Heart left ventricle (tissue), 16 donors: ENCODE results near the gene LRP1-AS. TPM values are rescaled to one million over a fixed set of nuclear protein-coding genes. Genes with fewer than 3 reads are reported as not detected.

Source experiments
- ATAC-seq, 4 donors: fragments of 200-7000 bp; cut with Tn5 transposase; one replicate each; pipeline ENCODE4 v1.9.1; 2020 to 2022; ENCODE audit warnings: moderate library complexity in 4 of 4, mild to moderate bottlenecking in 3 of 4, moderate number of reproducible peaks in 1 of 4
- DNase-seq, 5 donors: peaks; one replicate each; pipeline ENCODE4 v3.0.0-alpha.2; 2020
- H3K27ac ChIP-seq, 12 donors: fragments of 200-600 bp; sonication (generic) in 4 of 12; one replicate each; pipeline versions ENCODE4 v1.5.0 to v1.8.0; 2016 to 2022; ENCODE audit warnings: mild to moderate bottlenecking in 2 of 12
- H3K27me3 ChIP-seq, 9 donors: fragments of 200-600 bp; sonication (generic) in 2 of 9; one replicate each; pipeline versions ENCODE4 v1.5.1 to v1.8.0; 2016 to 2022; ENCODE audit warnings: mild to moderate bottlenecking in 3 of 9
- H3K36me3 ChIP-seq, 9 donors: fragments of 200-600 bp; sonication (generic) in 2 of 9; one replicate each; pipeline versions ENCODE4 v1.5.0 to v1.8.0; 2018 to 2022; ENCODE audit warnings: mild to moderate bottlenecking in 2 of 9
- H3K4me1 ChIP-seq, 12 donors: fragments of 200-600 bp; sonication (generic) in 4 of 12; one replicate each; pipeline versions ENCODE4 v1.5.0 to v1.8.0; 2016 to 2022; ENCODE audit warnings: mild to moderate bottlenecking in 3 of 12
- H3K4me3 ChIP-seq, 12 donors: fragments of 200-600 bp; sonication (generic) in 4 of 12; one replicate each; pipeline versions ENCODE4 v1.5.0 to v1.8.0; 2017 to 2022; ENCODE audit warnings: mild to moderate bottlenecking in 9 of 12, moderate library complexity in 4 of 12
- H3K9me3 ChIP-seq, 12 donors: fragments of 200-600 bp; sonication (generic) in 4 of 12; one replicate each; pipeline versions ENCODE4 v1.5.0 to v1.8.0; 2016 to 2022; ENCODE audit warnings: mild to moderate bottlenecking in 1 of 12
- CTCF ChIP-seq, 12 donors: fragments of 200-600 bp; sonication (generic) in 4 of 12; IDR thresholded peaks; one replicate each; pipeline versions ENCODE4 v1.5.0 to v1.8.0; 2018 to 2022; ENCODE audit warnings: antibody characterized with exemption in 12 of 12, mild to moderate bottlenecking in 5 of 12
- POLR2A ChIP-seq, 2 donors: fragments of 450-650 bp; IDR thresholded peaks; one replicate each; pipeline ENCODE4 v1.6.1; 2017; ENCODE audit warnings: antibody characterized with exemption in 2 of 2, mild to moderate bottlenecking in 2 of 2, moderate library complexity in 2 of 2
- WGBS, 4 donors: extraction: QIAGEN DNeasy Blood & Tissue Kit in 2 of 4; methylation state at CpG; one replicate each; pipeline versions ENCODE4 v1.1.5 to v1.1.7; 2013 to 2018; 5-methylcytosine and 5-hydroxymethylcytosine counted together
- intact Hi-C, 10 donors: fragments of 100-400 bp; cut with DNase I; formaldehyde crosslinking; loops; one replicate each; pipeline versions ENCODE4 v1.11.1 to v1.14.2; 2022
- polyA plus RNA-seq, 2 donors: library from polyadenylated mRNA; stranded (reverse); fragments of 200-250 nt; gene quantifications; one replicate each; pipeline ENCODE4 v1.2.3, GENCODE V29; 2013
- total RNA-seq, 9 donors: library from RNA; depleted of rRNA in 2 of 9; stranded (reverse); fragments of >200 nt in 2 of 9; fragmentation: NEBNext Ultra II Directional in 3 of 9; extraction: Animal tissue kit (Norgen Biotek cat#: 25700) in 3 of 9; gene quantifications; one replicate each; pipeline versions ENCODE4 v1.1.0 to v1.2.4, GENCODE V29; 2016 to 2023
- donor health status: ischemic (EF 13 %, LVEDD 7.1; RV severe dilation, severe dysfunction).
- donor health status: healthy with polysubstance abuse.
- donor health status: DM: no; HTN: yes; CAD: no.
- donor health status: DM: no; HTN: no; CAD: no.
- donor health status: ischemic (EF 25% LVEDD 6.9; RV normal size, moderate dysfunction).
- donor health status: ischemic (EF 25% LVEDD 5.7; RV mildly dilated, moderate dysfunction).
- donor health status: healthy.
- donor health status: DM: yes; HTN: yes; CAD: no.
- donor health status: ischemic (EF 35%, LVEDD 5.7; RV mildly dilated, moderate dysfunction).
- donor health status: nonischemic (EF 11% LVEDD 7.7; RV severe dilation, severe dysfunction).
- donor health status: DM: yes; HTN: yes; CAD: no.
- donor health status: PGD.
- donor health status: ischemic (EF 29% LVEDD 5.4; RV normal size, mild dysfunction).
- donor health status: nonischemic (EF 23%, LVEDD 6.1; RV moderate dilation, normal function).

LRP1-AS gene
- total and polyA plus RNA-seq, 11 donors, result not detected

- WGBS, 4 donors, result 62 to 73% (median 65%) methylated on average over 7 of the region's 7 CpGs
- Histone ChIP-seq H3K27me3 (no peaks in the 10 kb centered on the region), H3K27ac (peak overlapping the region; percentile 93 to 100 (median 99)), H3K4me1 (peaks cover 0 to 43% (median 17%) of the 10 kb centered on the region in 12 donors), H3K36me3 (peaks cover 0 to 45% (median 30%) of the 10 kb centered on the region in 9 donors), H3K4me3 (peak overlapping the region in 11 of 12 donors; percentile 54 to 88 (median 66)), H3K9me3 (no peaks in the 10 kb centered on the region)
- ATAC-seq (no peak), DNase-seq (no peak)
- TF ChIP-seq CTCF (IDR thresholded peaks at IDR 0.05) (no peak), POLR2A (IDR thresholded peaks at IDR 0.05) (no peak)
- intact Hi-C loops, result loop anchor here in 6 of 10 donors (1.0 to 10.0 kb wide), 7 partner anchors 20 to 355 kb away; partner anchors contain the start of genes ZBTB39 (in 4 of the 6), NAB2 (in 2 of the 6), NEMP1 (in 1 of the 6) and PRIM1 (in 1 of the 6)
Measured at GRCh38 chr12:57109207-57110103, 38.0 kb downstream of the LRP1-AS start.

- H3K4me1 ChIP-seq, result peaks cover 0 to 42% (median 17%) of the 10 kb centered on the region in 12 donors
- no peaks in the 10 kb centered on the region for H3K9me3 ChIP-seq
- 60 to 62% (median 61%) methylated on average over 7 of the region's 7 CpGs for WGBS, 4 donors
- no peaks in the 10 kb centered on the region for H3K27me3 ChIP-seq
- TF ChIP-seq CTCF (IDR thresholded peaks at IDR 0.05) (no peak), POLR2A (IDR thresholded peaks at IDR 0.05) (no peak)
- H3K27ac ChIP-seq, result no peak overlapping the region
- no peak for DNase-seq
- no peak for ATAC-seq
- intact Hi-C loops, result loop anchor here in 1 of 10 donors (2.0 kb wide), 1 partner anchor 15 kb away; no protein-coding TSS in a partner anchor
- peaks cover 0 to 63% (median 41%) of the 10 kb centered on the region in 9 donors for H3K36me3 ChIP-seq
- H3K4me3 ChIP-seq, result no peak overlapping the region
Measured at GRCh38 chr12:57107456-57108155, 39.8 kb downstream of the LRP1-AS start.

GRCh38 chr12:57106021-57106708 lies 41.3 kb downstream of the LRP1-AS start:
- H3K27ac ChIP-seq, result no peak overlapping the region
- 53 to 67% (median 61%) methylated on average over 6 to 9 of the region's 9 CpGs for WGBS, 4 donors
- H3K4me1 ChIP-seq, result peaks cover 0 to 32% (median 16%) of the 10 kb centered on the region in 12 donors
- DNase-seq (peak in 1 of 5 donors; percentile 36), ATAC-seq (no peak)
- H3K36me3 ChIP-seq, result peaks cover 0 to 75% (median 46%) of the 10 kb centered on the region in 9 donors
- no peaks in the 10 kb centered on the region for H3K27me3 ChIP-seq
- TF ChIP-seq CTCF (IDR thresholded peaks at IDR 0.05) (no peak), POLR2A (IDR thresholded peaks at IDR 0.05) (no peak)
- intact Hi-C loops, result loop anchor here in 1 of 10 donors (2.0 kb wide), 1 partner anchor 13 kb away; no protein-coding TSS in a partner anchor
- no peak overlapping the region for H3K4me3 ChIP-seq
- H3K9me3 ChIP-seq, result no peaks in the 10 kb centered on the region
